NCI-H82 treated with DMSO at 0.1 percent for 48 hours (cell line): Measurements from ENCODE around the gene AZU1.

ENCODE experiments used
- DNase-seq: peaks from one replicate; lab custom pipeline; 2025; ENCODE audit not compliant: unreplicated experiment; lab: John Stamatoyannopoulos, UW

AZU1 gene

GRCh38 chr19:827710-828321 is at the start of gene AZU1:
AZU1 (plus strand) TSS chr19:827837; CDS start chr19:827847, 10 bp downstream.
- no peak for DNase-seq

- DNase-seq: no peak
Measured at GRCh38 chr19:778910-779653, 48.6 kb upstream of the AZU1 start.

GRCh38 chr19:780935-781334 is 46.7 kb upstream of the AZU1 start:
- no peak for DNase-seq

GRCh38 chr19:781800-782184 is 45.8 kb upstream of the AZU1 start:
- no peak for DNase-seq

- DNase-seq: no peak
Measured at GRCh38 chr19:782185-782877, 45.3 kb upstream of the AZU1 start.

GRCh38 chr19:782878-783668 is 44.6 kb upstream of the AZU1 start:
- no peak for DNase-seq

- no peak for DNase-seq
Measured at GRCh38 chr19:784541-784940, 43.1 kb upstream of the AZU1 start.

GRCh38 chr19:787536-787935 is 40.1 kb upstream of the AZU1 start:
- no peak for DNase-seq

GRCh38 chr19:788686-788982 is 39.0 kb upstream of the AZU1 start:
- DNase-seq: no peak

GRCh38 chr19:788983-789700 is 38.5 kb upstream of the AZU1 start:
- DNase-seq: peak; percentile 21

- no peak for DNase-seq
Measured at GRCh38 chr19:789701-790060, 38.0 kb upstream of the AZU1 start.

GRCh38 chr19:791007-791566 is 36.5 kb upstream of the AZU1 start:
- DNase-seq: no peak

GRCh38 chr19:791567-792305 is 35.9 kb upstream of the AZU1 start:
- DNase-seq: peak; percentile 47

GRCh38 chr19:792306-792885 is 35.2 kb upstream of the AZU1 start:
- no peak for DNase-seq

- no peak for DNase-seq
Measured at GRCh38 chr19:793806-794205, 33.8 kb upstream of the AZU1 start.

GRCh38 chr19:795073-795611 is 32.5 kb upstream of the AZU1 start:
- no peak for DNase-seq

GRCh38 chr19:795691-796581 is 31.7 kb upstream of the AZU1 start:
- no peak for DNase-seq
